Measurements from ENCODE around the gene WDFY2.

Gene WDFY2

GRCh38 chr13:51601601-51602565 is 17.6 kb downstream of the WDFY2 start:
- DNase-seq (ENCODE audit: low read depth, low spot score): no peak

GRCh38 chr13:51603716-51604115 is 19.5 kb downstream of the WDFY2 start:
- no peak for DNase-seq (ENCODE audit: low read depth, low spot score)

GRCh38 chr13:51605698-51606097 is 21.4 kb downstream of the WDFY2 start:
- DNase-seq (ENCODE audit: low read depth, low spot score): no peak

- no peak for DNase-seq (ENCODE audit: low read depth, low spot score)
Observed at GRCh38 chr13:51607165-51607564, 22.9 kb downstream of the WDFY2 start.

GRCh38 chr13:51608857-51609406 is 24.7 kb downstream of the WDFY2 start:
- no peak for DNase-seq (ENCODE audit: low read depth, low spot score)

- no peak for DNase-seq (ENCODE audit: low read depth, low spot score)
Observed at GRCh38 chr13:51612867-51613266, 28.6 kb downstream of the WDFY2 start.

- DNase-seq (ENCODE audit: low read depth, low spot score): no peak
Observed at GRCh38 chr13:51613535-51613934, 29.3 kb downstream of the WDFY2 start.

- no peak for DNase-seq (ENCODE audit: low read depth, low spot score)
Observed at GRCh38 chr13:51614350-51614786, 30.1 kb downstream of the WDFY2 start.

GRCh38 chr13:51618626-51619025 is 34.4 kb downstream of the WDFY2 start:
- no peak for DNase-seq (ENCODE audit: low read depth, low spot score)

GRCh38 chr13:51619614-51620013 is 35.4 kb downstream of the WDFY2 start:
- DNase-seq (ENCODE audit: low read depth, low spot score): no peak

- DNase-seq (ENCODE audit: low read depth, low spot score): no peak
Observed at GRCh38 chr13:51620165-51620983, 36.1 kb downstream of the WDFY2 start.

- DNase-seq (ENCODE audit: low read depth, low spot score): no peak
Observed at GRCh38 chr13:51621602-51622001, 37.3 kb downstream of the WDFY2 start.

- DNase-seq (ENCODE audit: low read depth, low spot score): no peak
Observed at GRCh38 chr13:51623473-51623872, 39.2 kb downstream of the WDFY2 start.

GRCh38 chr13:51624207-51624606 is 39.9 kb downstream of the WDFY2 start:
- DNase-seq (ENCODE audit: low read depth, low spot score): no peak

GRCh38 chr13:51624695-51625345 is 40.6 kb downstream of the WDFY2 start:
- DNase-seq (ENCODE audit: low read depth, low spot score): no peak

- no peak for DNase-seq (ENCODE audit: low read depth, low spot score)
Observed at GRCh38 chr13:51625555-51626345, 41.5 kb downstream of the WDFY2 start.

- no peak for DNase-seq (ENCODE audit: low read depth, low spot score)
Observed at GRCh38 chr13:51626749-51627148, 42.5 kb downstream of the WDFY2 start.

GRCh38 chr13:51628059-51628852 is 44.0 kb downstream of the WDFY2 start:
- DNase-seq (ENCODE audit: low read depth, low spot score): no peak

- DNase-seq (ENCODE audit: low read depth, low spot score): no peak
Observed at GRCh38 chr13:51629491-51630287, 45.4 kb downstream of the WDFY2 start.
